NT2/D1 (cell line): Measurements from ENCODE around the gene PSMC5.
"Not testable (repeated sequence)": the region's sequence is repeated elsewhere in the genome, so short reads cannot be mapped to it uniquely, and the experiment has no call there.

Experiments
- DNase-seq: peaks from one replicate; pipeline ENCODE4 v3.0.0-alpha.2; 2011; ENCODE audit warnings: low read depth, low spot score
- H3K27me3 ChIP-seq: 2 replicates; pipeline ENCODE4 v1.6.0; 2011; ENCODE audit warnings: mild to moderate bottlenecking; ENCODE audit not compliant: insufficient read length, insufficient read depth
- H3K36me3 ChIP-seq: 2 replicates; pipeline ENCODE4 v1.6.1; 2011; ENCODE audit warnings: mild to moderate bottlenecking, low read length, mixed read lengths; ENCODE audit not compliant: insufficient read depth, insufficient read length
- H3K4me1 ChIP-seq: 2 replicates; pipeline ENCODE4 v1.5.1; 2011; ENCODE audit not compliant: insufficient read depth, insufficient read length
- H3K4me3 ChIP-seq: 2 replicates; pipeline ENCODE4 v1.5.1; 2011; ENCODE audit warnings: low read depth; ENCODE audit not compliant: insufficient read length
- H3K9ac ChIP-seq: 2 replicates; pipeline ENCODE4 v1.6.0; 2011; ENCODE audit warnings: low read depth; ENCODE audit not compliant: insufficient read length
- H3K9me3 ChIP-seq: 2 replicates; pipeline ENCODE4 v1.5.1; 2011; ENCODE audit warnings: mild to moderate bottlenecking, low read length; ENCODE audit not compliant: insufficient read depth
- SUZ12 ChIP-seq: IDR thresholded peaks from 2 replicates; pipeline ENCODE4 v1.6.1; 2011; ENCODE audit not compliant: insufficient read length, insufficient read depth; ENCODE audit errors: extremely low read depth
- YY1 ChIP-seq: IDR thresholded peaks from 2 replicates; pipeline ENCODE4 v1.6.1; 2011; ENCODE audit not compliant: insufficient read length, insufficient read depth
- ZNF274 ChIP-seq: IDR thresholded peaks from 2 replicates; pipeline ENCODE4 v1.6.1; 2011; ENCODE audit warnings: mild to moderate bottlenecking, low read depth, low read length

The PSMC5 gene

DNA sequence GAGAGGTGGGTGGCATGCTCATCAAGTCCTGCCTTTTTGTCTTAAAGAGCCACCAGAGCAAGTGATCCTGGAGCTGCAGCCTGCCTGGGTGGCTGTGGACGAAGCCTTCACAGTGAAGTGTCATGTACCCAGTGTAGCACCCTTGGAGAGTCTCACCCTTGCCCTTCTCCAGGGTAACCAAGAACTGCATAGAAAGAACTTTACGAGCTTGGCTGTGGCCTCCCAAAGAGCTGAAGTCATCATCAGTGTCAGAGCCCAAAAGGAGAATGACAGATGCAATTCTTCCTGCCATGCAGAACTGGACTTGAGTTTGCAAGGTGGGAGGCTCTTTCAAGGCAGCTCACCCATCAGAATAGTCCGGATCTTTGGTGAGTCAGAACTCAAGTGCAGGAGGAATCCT lies 32.0 kb downstream of the PSMC5 start:
- Histone ChIP-seq H3K4me1 (no peaks in the 10 kb centered on the region), H3K9me3 (no peaks in the 10 kb centered on the region), H3K9ac (no peak overlapping the region), H3K27me3 (no peaks in the 10 kb centered on the region), H3K36me3 (no peaks in the 10 kb centered on the region), H3K4me3 (no peak overlapping the region)
- no peak for DNase-seq
- TF ChIP-seq ZNF274 (no peak), YY1 (no peak), SUZ12 (no peak)

DNA sequence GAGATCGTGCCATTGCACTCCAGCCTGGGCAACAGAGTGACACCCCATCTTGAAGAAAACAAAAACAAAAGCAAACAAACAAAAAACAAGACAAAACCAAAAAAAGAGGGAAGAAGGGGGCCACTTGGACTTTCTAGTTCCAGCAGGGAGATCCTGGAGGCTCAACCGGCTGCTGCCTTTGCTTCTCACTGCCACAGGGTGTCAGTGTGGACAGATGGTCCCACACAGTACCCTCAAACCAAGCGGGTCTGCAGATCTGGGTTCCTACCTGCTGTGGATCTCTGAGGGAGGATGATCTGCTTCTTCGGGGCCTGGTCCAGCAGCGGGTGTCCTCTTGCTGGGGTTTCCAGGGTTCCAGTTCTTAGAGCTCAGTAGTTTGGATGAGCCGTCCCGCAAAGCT lies 39.4 kb downstream of the PSMC5 start:
- H3K9me3 ChIP-seq, DNase-seq, H3K4me3 ChIP-seq, H3K27me3 ChIP-seq, H3K36me3 ChIP-seq, H3K4me1 ChIP-seq, H3K9ac ChIP-seq: not testable (repeated sequence)

DNA sequence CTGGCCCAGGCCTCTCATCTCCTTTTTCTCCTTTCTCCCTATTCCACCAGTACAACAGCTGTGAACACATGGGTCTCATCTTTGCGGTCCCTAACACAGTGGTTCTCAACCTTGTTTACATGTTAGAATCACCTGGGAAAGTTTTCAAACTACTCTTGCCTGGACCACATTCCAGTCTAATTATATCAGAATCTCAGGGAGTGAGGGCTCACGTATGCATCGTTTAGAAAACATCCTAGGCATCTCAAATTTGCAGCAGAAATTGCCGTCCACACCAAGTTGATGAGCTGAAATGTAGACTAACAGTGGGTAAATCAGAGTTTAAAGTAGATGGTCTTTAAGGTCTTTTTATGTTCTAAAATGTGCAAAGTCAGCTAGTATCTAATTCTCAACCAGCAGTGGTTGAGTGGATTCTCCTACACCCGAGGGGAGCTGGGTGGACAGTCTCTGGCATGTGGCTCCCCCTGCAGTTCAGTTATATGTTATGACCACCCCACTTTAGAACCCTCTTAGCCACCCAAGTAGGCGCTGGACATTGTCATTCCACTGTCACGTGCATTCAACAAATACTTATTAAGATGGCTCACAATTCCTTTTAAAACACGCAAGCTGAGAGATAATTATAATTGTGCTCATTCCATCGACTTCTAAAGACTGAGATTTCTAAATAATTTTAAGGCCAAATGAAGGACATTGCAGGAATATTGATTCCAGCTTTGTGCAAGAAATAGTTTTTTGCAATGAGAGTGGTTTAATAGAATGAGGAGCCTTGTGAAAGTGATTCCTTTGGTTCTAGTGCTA lies 42.5 kb downstream of the PSMC5 start:
- DNase-seq, H3K27me3 ChIP-seq, H3K36me3 ChIP-seq, H3K4me3 ChIP-seq, H3K9me3 ChIP-seq, H3K4me1 ChIP-seq, H3K9ac ChIP-seq: not testable (repeated sequence)

DNA sequence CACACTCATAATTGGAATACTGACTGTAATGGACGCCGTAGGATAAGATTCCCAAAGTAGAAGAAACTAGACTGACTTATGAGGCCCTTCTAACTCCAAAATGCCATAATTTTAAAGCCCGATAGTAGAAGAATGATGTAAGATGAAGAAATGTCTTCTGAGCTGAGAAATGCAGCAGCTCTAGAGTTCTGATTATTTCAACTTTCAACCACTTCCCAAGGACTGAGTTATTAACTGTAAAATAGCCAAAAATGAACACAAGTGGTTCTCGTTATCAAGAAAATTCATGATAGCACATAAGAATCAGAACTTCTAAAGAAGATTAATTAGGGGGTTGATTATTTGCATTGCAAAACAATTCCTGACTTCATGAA lies 43.0 kb downstream of the PSMC5 start:
- not testable (repeated sequence) for H3K4me1 ChIP-seq

DNA sequence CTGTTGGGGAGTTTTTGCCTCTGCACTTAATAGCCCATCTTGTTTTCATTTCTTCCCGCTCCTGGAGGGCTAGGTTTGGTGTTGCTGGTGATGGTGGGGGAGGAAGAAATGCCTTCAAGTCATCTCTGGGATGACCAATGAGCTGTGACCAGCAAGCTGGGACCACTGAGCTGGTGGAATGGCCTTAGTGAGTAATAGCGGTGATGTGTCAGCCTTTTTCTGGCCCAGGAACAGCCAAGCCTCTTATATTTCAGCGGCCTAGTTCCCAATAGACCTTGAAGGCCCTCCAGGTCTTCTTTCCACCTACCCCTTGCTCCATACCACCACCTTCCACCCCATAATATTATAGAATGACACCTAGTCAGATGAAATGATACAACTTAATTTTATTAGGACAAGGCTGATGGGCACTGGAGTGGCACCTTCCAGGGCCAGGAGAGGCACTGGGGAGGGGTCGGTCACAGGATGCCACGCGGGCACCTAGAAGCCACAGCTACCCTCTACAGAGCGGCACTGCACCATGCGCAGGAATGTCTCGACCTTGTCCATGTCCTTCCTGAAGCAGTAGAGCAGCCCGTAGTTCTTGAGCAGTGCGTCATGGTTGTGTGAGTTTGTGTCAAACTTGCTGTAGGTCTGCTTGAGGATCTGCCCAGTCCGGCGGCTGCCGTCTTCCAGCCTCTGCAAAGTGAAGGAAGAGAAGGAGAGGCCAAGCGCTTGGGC lies 44.6 kb downstream of the PSMC5 start:
- not testable (repeated sequence) for H3K4me3 ChIP-seq, H3K9me3 ChIP-seq, H3K9ac ChIP-seq, H3K4me1 ChIP-seq, H3K27me3 ChIP-seq, DNase-seq, H3K36me3 ChIP-seq

More for the DNA sequence above, 43.0 kb downstream of the PSMC5 start:
- not testable (repeated sequence) for H3K27me3 ChIP-seq, H3K4me3 ChIP-seq, DNase-seq, H3K9ac ChIP-seq, H3K36me3 ChIP-seq, H3K9me3 ChIP-seq

DNA sequence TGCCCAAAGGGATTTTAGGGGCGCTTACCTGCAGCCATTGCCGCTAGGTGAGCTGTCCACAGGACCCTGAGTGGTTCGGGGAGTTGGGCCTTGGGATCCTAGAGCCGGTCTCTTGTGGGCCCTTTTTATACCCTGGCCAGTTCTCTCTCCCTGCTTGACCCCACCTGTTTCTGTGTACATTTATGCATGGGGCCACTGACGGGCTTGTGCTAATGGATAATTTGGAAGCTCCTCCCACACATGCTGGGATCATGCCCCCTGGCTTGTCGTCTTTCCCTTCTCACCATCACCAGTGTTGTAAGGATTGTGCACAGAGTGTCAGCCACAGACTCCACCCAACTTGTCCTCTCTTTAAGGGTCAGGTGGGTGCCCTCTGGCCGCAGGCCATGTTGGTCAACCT lies 46.3 kb downstream of the PSMC5 start, which contains the start of gene CSH2:
Gene CSH2 (minus strand): TSS at position 101 of the 400 bp plus-strand sequence. CDS start 63 bp downstream, at position 38.
- not testable (repeated sequence) for H3K4me3 ChIP-seq, H3K4me1 ChIP-seq, H3K9ac ChIP-seq, H3K27me3 ChIP-seq, H3K36me3 ChIP-seq, H3K9me3 ChIP-seq, DNase-seq

DNA sequence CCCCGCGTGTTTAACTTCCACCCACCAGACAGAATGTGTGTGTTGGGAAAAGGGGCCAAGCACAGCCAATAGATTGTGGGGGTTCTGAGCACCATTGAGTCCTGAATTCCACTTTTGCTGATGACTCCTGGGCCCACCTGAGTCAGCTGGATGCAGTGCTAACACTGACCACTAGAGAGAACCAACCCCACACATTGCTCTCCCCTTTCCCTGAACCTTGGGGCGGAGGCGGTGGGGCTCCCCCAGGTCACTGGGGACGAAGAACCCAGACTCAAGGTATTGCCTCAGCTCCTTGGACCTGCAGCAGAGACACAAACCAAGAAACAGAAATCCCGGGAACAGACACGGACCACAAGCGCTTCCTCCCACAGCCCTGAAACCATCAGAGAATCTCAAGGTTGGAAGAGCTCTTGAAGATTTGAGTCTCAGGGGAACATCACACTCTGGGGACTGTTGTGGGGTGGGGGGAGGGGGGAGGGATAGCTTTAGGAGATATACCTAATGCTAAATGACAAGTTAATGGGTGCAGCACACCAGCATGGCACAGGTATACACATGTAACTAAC lies 46.9 kb downstream of the PSMC5 start:
- DNase-seq, H3K4me3 ChIP-seq, H3K36me3 ChIP-seq, H3K9ac ChIP-seq, H3K9me3 ChIP-seq, H3K27me3 ChIP-seq, H3K4me1 ChIP-seq: not testable (repeated sequence)

DNA sequence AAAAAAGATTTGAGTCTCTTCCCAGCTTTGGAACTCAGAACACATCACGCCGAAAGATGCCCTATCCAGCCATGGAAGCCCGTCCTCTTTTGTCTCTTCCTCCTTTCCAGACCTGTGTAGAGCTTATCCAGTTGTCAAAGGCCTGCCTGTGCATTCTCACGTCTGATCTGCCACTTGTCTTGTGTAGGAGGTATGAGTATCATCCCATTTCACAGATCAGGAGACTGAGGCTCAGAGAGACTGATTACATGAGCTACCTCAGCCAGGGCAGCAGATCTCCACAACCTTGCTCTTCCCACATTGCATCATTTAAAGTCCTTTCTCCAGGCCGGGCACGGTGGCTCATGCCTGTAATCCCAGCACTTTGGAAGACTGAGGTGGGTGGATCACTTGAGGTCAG lies 47.5 kb downstream of the PSMC5 start:
- not testable (repeated sequence) for H3K9ac ChIP-seq, H3K4me3 ChIP-seq, H3K27me3 ChIP-seq, H3K9me3 ChIP-seq, H3K36me3 ChIP-seq, DNase-seq, H3K4me1 ChIP-seq

DNA sequence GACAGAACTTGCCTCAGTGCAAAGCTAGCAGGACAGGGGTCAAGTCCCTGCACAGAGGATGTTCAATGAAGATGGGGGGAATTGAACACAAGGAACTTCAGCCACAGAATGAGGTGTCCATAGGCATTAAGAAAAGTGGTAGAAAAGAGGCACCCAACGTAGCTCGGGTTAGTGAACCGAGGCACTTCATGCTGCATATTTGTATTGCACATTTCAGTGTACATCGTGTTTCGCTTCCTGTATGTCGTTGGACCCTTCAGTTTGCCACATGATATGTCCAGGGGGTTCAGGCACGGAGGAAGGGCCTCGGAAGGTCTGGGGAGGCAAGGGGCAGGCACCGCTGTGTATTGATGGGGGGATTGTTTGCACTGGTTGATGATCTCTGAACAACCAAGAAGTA lies 51.2 kb downstream of the PSMC5 start:
- not testable (repeated sequence) for H3K36me3 ChIP-seq, DNase-seq, H3K9me3 ChIP-seq, H3K4me3 ChIP-seq, H3K27me3 ChIP-seq, H3K9ac ChIP-seq
- peaks cover 11% of the 10 kb centered on the region for H3K4me1 ChIP-seq
